Endometrial microvascular endothelial cells (primary cell): Measurements from ENCODE around the gene PPEF2. TPM values are rescaled to one million over a fixed set of nuclear protein-coding genes. Genes with fewer than 3 reads are reported as not detected.
"Not testable (repeated sequence)": the region's sequence is repeated elsewhere in the genome, so short reads cannot be mapped to it uniquely, and the experiment has no call there.

Experiments
- in situ Hi-C: cut with HindIII; loops from 2 replicates; pipeline ENCODE4 v1.10.0; 2017; ENCODE audit warnings: low sequenced_read_pairs, low pct_unique_long_range_greater_than_20kb; ENCODE audit errors: inconsistent ontology term
- total RNA-seq: library from RNA; depleted of rRNA; stranded (reverse); fragments of >200 nt; gene quantifications from one replicate; pipeline ENCODE4 v1.2.3, GENCODE V29; 2015; ENCODE audit errors: inconsistent ontology term

PPEF2 gene
- total RNA-seq, 1 donor from 2014 or later = not detected

DNA sequence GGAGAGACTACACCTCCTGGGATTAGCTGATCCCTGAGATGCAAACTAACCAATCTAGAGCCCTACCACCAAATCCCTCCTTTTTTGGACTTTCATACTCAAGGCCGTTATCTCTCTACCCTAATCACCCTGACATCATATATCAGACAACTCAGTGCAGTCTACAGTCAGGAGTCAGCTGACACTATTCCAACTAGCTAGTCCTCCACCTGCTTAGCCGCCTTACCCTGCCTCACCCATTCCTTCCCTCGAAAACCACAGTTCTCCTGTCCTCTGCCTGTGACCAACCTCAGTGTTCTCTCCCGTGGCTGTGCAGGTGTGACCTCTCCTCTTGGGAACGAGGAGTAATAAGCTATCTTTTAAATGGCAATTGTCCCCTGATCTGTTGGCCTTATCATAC lies 1.8 kb upstream of the PPEF2 start:
- in situ Hi-C loops = no loop called here

DNA sequence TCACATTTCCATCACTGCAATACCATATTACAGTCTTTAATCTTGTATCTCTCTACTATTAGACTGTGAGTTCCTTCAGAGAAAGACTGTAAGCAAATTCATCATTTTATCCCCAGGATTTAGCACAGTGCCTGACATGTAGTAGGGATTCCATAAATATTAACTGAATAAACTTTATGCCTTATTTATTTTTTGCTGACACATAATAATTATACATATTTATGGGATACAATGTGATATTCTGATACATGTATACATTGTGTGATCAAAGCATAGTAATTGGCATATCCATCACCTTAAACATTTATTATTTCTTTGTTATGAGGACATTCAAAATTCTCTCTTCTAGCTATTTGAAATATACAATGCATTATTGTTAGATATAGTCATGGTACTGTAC lies 3.7 kb downstream of the PPEF2 start:
- in situ Hi-C loops = no loop called here

DNA sequence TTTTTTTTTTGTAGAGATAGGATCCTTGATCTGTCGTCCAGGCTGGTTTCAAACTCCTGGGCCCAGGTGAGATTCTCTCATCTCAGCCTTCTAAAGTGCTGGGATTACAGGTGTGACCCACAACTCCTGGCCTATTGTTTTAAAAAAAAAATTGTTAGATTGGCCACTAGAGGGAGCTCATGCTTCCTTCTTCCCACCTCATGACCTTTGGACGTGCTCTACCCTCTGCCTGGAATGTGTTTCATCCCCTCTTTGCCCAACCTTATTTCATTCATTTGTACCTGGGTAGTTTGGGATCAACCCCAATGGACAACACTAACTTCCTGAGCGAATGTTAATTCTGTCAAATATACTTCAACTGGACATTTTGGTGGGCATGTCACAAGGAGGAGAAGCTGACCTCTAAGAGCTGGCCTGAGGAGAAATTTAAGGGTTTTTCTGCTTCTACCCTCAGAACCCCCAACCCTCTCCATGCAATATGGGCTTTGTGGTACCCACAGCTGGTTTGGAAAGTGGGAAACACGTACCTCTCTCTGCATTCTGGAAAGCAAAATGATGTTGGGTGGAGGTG lies 6.4 kb downstream of the PPEF2 start:
- in situ Hi-C loops = no loop called here

DNA sequence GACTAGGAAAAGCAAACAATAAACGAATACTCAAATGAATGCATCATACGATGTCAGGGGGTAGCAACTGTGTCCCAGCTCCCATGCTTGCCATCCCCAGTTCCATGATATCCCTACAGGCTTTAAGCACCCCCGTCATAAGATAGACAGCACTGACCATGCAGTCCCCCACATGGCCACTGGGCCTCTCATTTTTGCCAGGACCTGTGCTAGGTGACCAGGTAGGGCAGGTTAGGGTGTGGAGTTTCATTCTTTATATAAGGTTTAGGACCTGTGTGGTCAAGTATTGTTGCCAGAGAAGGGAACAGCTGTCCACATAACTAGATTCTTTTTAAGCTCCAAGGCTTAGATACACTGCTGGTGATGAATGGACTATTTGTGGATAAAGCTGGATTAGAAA lies 9.7 kb downstream of the PPEF2 start:
- in situ Hi-C loops = no loop called here

DNA sequence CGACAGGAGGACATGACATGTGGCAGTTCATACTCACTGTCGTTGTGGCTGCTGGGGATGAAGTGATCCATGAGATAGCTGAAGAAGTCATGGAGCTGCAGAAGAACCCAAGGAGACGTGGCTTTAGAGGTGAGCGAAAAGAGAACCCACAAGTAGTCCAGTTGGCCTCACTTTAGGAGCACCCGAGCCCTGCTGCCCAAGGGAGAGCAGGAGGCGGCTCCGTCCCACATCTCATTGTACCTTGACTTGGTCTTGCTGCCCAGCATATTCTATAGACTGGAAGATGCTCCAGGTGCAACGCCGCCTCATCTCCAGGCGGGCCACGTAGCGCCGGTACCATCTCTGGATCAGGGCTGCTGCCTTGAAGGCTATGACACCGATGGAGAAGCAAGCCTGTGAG lies 10.6 kb downstream of the PPEF2 start:
- in situ Hi-C loops = no loop called here

DNA sequence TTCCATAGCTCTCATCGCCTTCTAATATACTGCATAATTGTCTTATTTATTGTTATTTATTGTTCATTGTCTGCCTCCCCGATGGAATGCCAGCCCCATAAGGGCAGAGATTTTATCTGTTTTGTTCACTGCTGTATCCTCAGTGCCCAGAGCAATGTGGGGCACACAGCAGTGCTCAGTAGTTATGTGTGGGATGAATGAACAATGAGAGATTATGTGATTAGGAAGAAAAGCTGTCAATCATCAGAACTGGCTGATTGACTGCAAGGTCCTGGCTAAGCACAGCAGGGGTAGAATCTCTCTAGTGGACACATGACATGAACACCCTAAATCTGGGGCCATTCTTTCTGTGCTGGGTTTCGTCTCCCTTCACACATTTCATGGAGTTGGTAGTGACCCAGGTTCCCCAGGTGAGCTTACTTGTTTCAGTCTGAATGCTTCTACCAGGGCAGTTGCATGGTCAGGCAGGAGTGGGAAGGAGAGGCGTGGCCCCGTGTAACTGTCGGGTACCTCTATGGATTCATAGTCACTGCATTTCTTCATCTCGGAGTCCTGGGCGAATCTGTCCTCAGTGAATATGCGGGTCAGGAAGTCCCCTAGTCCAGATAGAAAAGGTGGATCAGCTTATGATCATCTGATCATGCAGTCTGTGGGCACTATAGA lies 12.6 kb downstream of the PPEF2 start:
- in situ Hi-C loops = no loop called here

DNA sequence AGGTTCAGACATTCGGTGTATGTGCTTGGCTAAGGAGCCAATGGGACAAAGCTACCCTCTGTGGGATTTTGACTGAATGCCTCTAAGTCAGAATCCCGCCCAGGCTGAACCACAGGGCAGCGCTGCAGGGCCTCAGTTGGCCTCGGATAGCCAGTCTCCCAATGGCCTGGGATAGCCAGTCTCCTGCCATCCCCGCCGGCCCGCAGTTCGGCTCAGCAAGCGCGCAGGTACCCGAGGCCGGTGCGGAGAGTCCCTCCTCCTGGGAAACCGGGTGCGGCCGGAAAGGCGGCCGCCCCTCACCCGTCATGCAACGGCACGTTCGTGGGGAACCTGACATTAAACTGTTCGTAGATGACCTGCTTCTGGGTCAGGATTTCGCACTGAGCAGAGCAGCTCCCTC lies 16.1 kb downstream of the PPEF2 start:
- in situ Hi-C loops = no loop called here

DNA sequence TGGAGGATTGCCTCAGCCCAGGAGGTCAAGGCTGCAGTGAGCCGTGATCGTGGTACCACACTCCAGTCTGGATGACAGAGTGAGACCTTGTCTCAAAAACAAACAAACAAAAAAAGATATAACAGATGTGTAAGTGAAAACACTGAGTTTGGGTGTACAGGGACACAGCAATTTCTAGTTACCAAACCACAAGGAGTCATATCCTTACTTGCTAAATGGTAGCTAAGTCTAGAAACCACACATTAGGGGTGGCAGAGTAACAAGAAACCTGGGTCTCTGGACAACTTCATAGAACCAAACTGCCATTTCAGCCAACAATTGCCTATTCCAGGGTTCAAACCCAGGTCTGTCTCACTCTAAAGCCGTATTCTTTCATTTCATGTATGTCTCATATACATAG lies 20.8 kb downstream of the PPEF2 start:
- in situ Hi-C loops = no loop called here

DNA sequence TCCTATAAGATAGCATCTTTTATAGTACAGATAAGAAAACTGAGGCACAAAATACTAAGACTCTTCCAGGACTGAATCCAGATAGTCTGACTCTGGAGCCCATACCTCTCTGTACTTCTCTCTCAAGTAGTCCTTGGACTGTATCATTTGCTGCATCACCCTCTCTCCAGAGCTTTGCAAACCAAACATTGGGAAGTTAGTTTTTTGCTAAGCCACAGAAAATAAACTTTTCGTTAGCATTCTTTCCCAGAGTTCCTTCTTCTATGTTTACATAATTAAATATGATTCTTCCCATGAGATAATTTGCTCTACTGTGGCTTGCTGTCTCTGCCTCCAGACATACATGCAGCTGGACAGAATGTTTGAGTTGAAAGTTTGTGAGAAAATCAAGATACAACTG lies 22.0 kb downstream of the PPEF2 start:
- in situ Hi-C loops = no loop called here

DNA sequence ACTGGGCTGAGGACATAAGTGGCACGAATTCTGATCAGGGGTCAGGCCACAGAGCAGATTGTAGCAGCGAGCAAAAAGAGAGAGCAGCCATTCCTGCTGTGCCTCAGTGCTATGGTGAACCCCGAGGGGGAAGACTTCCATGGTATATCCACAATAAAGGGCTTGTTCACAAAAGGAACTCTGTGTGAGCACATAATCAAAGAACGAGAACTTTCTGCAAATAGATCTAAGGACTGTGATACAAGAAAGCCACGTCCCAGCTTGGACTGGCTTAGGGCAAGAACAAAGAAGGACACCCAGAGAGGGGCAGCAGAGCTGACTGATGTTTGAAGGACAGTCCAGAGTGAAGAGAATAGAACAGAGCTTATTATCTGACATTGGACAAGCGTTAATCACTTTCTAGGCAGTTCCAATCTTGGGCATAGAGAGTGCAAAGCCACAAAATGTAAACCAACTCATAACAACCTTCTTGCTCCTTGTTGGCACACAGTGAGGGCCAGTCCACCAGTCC lies 24.0 kb downstream of the PPEF2 start:
- in situ Hi-C loops = no loop called here

DNA sequence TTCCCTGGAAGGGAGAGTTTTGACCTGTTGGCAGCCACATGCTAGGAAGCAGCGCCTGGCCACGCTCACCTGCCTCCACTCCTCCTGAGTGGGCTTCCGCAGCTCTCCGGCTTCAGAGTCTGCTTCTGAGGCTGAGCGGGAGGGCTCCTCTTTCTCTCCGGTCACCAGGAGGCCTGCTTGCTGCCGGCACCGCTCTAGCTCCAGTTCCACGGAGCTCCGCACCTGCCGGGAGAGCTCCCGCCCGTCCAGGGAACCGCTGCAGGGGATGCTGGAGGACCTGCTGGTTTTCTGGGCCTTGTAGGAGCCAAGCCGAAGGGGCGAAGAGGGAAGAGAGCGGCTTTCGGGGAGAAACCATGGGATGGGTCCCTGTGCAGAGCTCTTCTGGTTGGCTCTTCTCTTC lies 26.0 kb downstream of the PPEF2 start:
- in situ Hi-C loops = no loop called here

DNA sequence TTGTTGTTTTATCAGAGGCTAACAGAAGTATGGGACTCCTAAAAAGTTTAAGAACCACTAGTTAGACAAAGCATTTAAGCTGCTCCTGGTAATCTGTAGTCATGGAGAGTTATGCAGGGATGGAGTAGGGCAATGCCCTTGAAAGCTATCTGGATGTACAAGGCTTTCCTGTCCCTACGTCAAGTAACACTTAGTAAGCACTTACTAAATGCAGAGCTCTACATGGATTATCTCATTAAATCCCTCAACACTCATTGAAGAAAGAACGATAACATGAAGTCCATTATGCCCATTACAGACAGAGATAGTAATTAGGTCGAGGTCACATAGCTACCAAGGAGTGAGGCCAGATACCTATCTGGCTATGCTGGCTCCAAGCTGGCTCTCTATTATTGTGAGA lies 33.2 kb downstream of the PPEF2 start:
- in situ Hi-C loops = no loop called here

DNA sequence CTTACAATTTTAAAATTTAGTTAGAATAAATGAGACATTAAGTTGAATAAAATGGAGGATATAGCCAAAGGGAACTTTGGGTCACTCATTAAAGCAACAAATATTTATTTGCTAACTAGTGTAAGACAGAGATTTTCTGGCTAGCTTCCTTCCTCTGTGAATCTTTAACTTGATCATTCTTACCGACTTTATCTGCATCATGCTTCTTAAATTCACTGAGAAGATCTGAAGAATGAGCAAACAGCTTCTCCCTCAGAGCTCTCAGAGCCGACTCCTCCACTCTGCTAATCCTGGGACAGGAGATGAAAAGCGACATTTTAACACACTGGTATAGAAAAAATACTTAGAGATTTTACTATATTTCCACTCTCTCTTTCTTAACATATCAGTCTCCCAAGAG lies 35.1 kb downstream of the PPEF2 start:
- in situ Hi-C loops = no loop called here

DNA sequence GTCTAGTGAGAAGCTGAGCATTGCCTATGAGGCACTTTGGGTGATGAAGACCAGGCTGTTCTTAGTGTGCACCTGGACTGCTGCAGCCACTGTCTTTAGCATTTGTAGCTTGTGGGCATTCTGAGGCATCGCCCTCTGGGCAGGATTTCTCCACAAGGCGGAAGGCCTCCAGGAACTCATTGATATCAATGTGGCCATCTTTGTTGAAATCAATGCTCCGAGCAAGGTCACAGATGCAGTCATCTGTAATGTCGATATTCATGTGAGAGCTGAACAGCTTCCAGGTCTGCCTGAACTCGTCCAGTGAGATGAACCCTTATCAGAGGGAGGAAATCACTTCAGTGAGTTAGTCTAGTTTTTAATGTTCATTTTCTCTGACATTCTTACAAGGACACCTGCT lies 41.6 kb downstream of the PPEF2 start:
- in situ Hi-C loops = no loop called here

DNA sequence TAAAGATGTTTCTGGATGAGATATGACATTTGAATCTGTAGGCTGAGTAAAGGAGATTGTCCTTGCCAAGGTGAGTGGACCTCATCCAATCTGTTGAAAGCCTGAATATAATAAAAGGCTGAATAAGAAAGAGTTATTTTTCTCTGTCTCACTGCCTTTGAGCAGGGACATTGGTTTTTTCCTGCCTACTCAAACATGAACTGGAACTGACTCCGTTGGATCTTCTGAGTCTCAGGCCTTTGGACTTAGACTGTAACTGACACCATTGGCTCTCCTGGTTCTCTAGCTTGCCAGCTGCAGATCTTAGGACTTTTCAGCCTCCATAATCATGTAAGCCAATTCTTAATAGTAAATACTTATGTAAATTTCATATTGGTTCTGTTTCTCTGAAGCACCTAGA lies 43.5 kb downstream of the PPEF2 start:
- in situ Hi-C loops = no loop called here

DNA sequence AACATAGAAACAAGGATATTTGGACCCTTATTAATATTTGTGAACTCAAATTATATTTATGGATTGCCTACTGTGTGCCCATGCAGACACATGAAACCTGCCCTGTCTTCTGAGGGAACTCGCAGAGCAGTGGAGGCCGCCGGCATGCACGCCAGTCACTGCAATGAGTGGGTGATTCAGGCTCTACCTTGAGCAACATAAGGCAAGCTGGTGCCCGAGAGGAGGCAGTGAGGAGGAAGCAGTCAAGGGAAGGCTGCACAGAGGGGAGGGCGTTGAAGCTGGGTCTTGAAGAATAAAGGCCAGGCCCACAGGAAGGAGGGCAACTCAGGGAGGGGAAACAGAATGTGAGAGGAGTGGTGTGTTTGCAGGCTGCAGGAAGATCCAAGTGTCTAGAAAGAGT lies 52.8 kb downstream of the PPEF2 start:
- in situ Hi-C loops = no loop called here

DNA sequence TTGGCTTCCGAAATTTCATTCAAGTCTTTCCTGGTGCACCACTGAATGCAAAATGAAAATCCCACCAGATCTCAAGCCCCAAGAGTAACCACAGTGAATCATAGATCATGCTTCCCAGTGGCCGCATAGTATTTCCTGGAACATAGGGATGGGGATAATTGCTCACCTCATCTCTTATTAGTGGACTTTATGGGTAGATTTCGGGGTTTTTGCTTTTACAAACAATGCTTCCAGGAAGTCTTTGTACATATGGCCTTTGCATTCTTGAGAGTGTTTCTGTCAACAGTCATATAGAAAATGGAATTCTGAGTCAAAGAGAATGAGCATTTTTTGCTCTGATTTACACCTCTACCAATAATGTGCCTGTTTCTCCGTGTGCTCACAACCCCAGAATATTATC lies 53.4 kb downstream of the PPEF2 start:
- in situ Hi-C loops = no loop called here

DNA sequence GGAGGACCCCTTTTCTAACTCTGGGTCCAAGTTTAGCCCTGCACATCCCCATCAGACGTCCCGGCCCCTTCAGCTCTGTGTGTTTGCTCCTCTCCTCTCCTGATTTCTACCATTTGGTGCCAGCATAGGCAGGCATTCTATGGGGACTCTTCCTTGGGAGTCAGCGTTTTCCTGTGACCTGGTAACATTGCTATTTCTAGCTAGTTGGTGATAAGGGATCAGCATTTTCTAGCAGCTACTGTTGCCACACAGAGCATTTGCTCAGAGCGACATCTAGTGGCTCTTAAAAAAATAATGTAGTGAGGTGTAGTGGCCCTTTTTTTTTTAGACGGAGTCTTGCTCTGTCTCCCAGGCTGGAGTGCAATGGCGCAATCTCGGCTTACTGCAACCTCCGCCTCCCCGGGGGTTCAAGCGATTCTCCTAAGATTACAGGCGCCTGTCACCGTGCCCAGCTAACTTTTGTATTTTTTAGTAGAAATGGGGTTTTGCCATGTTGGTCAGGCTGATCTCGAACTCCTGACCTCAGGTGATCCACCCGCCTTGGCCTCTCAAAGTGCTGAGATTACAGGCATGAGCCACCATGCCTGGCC lies 54.0 kb downstream of the PPEF2 start:
- in situ Hi-C loops = not testable (repeated sequence)

DNA sequence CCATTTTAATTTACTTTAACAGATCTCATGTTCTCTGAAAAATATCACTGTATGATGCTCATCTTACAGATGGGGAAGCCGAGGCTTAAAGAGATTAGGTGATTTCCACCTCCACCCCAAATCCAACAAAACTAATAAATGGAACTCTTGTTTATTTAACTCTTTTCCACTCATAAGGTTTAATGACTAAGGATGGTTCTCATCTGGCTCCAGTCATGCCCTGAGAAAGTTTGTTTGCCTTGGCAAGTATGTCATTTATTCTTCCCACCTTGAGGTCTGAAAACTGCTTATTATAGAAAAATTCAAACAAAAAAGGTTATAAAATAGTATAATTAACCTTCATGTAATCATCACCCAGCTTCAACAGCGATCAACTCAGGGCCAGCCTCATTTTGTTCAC lies 56.3 kb downstream of the PPEF2 start:
- in situ Hi-C loops = no loop called here

DNA sequence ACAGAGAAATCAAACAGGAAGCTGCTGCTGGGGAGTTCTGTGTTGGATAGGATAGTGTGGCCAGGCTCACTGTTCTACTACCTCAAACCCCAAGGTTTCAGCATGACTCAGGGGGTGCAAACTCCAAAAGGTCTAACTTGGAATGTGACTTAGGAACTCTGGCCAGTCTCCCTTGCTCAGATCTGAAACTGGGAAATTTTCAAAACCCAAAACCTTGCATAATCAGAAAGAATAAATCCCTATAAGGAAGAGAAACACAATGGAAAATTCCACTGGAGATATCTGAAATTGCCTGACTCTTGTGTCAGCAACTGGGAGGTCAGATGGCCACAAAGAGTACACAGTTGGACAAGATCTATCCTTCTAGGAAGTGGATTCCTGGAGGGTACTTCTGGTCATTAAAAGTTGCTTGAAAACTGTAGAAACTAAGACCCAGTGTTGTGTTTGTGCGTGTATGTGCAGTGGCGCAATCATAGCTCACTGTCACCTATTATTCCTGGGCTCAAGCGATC lies 58.0 kb downstream of the PPEF2 start:
- in situ Hi-C loops = no loop called here
